Thyroid gland (tissue), 4 donors: Measurements from ENCODE around the gene CNPY2. TPM values are rescaled to one million over a fixed set of nuclear protein-coding genes. Genes with fewer than 3 reads are reported as not detected.

Experiments
- DNase-seq, 2 donors: peaks; one replicate each; pipeline ENCODE4 v3.0.0-alpha.2; 2019
- H3K27ac ChIP-seq, 3 donors: fragments of 200-600 bp; sonication (generic); 1 replicate in 2 of 3; 2 replicates in 1 of 3; pipeline ENCODE4 v1.5.1; 2016 to 2019; ENCODE audit warnings: mild to moderate bottlenecking in 1 of 3, moderate library complexity in 1 of 3
- H3K27me3 ChIP-seq: fragments of 200-600 bp; sonication (generic); one replicate; pipeline ENCODE4 v1.5.1; 2019
- H3K36me3 ChIP-seq, 2 donors: fragments of 200-600 bp; sonication (generic); one replicate each; pipeline ENCODE4 v1.5.1; 2016 to 2019
- H3K4me1 ChIP-seq, 2 donors: fragments of 200-600 bp; sonication (generic); one replicate each; pipeline ENCODE4 v1.5.1; 2017 to 2019
- H3K4me3 ChIP-seq, 3 donors: fragments of 200-600 bp; sonication (generic); replicated peaks in 1 of 3; 1 replicate in 2 of 3; 2 replicates in 1 of 3; pipeline ENCODE4 v1.5.1; 2016; ENCODE audit warnings: mild to moderate bottlenecking in 1 of 3
- H3K9me3 ChIP-seq: fragments of 200-600 bp; sonication (generic); one replicate; pipeline ENCODE4 v1.5.1; 2017
- POLR2A ChIP-seq, 2 donors: fragments of 450-650 bp; IDR thresholded peaks; one replicate each; pipeline ENCODE4 v1.6.1; 2017; ENCODE audit warnings: antibody characterized with exemption in 2 of 2, mild to moderate bottlenecking in 2 of 2, moderate library complexity in 1 of 2
- WGBS, 2 donors: methylation state at CpG; one replicate each; pipeline ENCODE4 v1.1.5; 2017; 5-methylcytosine and 5-hydroxymethylcytosine counted together
- intact Hi-C: fragments of 100-400 bp; cut with DNase I; formaldehyde crosslinking; loops from one replicate; pipeline ENCODE4 v1.15.1; 2023
- total RNA-seq, 4 donors: library from RNA; depleted of rRNA; stranded (reverse); fragments of >200 nt; gene quantifications; one replicate each; pipeline ENCODE4 v1.2.3, GENCODE V29; 2016
- TF ChIP-seq, protein P1 (sequence below), 6 experiments: fragments of 200-600 bp in 3 of 6; fragments of 450-650 bp in 3 of 6; sonication (generic) in 3 of 6; IDR thresholded peaks; one replicate each; pipeline ENCODE4 v1.5.1; 2016 to 2019; ENCODE audit warnings: antibody characterized with exemption in 6 of 6, mild to moderate bottlenecking in 2 of 6, inconsistent platforms in 1 of 6, moderate library complexity in 1 of 6

The CNPY2 gene
- total RNA-seq, 4 donors from 2014 or later = 107 to 129 (median 124) TPM

- Histone ChIP-seq H3K36me3 (peaks cover 0 to 4% of the 10 kb centered on the region in 2 donors), H3K4me1 (peaks cover 41 to 50% of the 10 kb centered on the region in 2 donors), H3K9me3 (no peaks in the 10 kb centered on the region), H3K4me3 (peak overlapping the region in 2 of 3 donors; percentile 70 to 86), H3K27ac (peak overlapping the region; percentile 90 to 97 (median 91)), H3K27me3 (no peaks in the 10 kb centered on the region)
- 36 to 41% methylated on average over 21 of the region's 21 CpGs for WGBS, 2 donors
- TF ChIP-seq POLR2A (IDR thresholded peaks at IDR 0.05) = no peak
- TF ChIP-seq, protein P1, sequence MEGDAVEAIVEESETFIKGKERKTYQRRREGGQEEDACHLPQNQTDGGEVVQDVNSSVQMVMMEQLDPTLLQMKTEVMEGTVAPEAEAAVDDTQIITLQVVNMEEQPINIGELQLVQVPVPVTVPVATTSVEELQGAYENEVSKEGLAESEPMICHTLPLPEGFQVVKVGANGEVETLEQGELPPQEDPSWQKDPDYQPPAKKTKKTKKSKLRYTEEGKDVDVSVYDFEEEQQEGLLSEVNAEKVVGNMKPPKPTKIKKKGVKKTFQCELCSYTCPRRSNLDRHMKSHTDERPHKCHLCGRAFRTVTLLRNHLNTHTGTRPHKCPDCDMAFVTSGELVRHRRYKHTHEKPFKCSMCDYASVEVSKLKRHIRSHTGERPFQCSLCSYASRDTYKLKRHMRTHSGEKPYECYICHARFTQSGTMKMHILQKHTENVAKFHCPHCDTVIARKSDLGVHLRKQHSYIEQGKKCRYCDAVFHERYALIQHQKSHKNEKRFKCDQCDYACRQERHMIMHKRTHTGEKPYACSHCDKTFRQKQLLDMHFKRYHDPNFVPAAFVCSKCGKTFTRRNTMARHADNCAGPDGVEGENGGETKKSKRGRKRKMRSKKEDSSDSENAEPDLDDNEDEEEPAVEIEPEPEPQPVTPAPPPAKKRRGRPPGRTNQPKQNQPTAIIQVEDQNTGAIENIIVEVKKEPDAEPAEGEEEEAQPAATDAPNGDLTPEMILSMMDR (IDR thresholded peaks at IDR 0.05) = no peak
- no peak for DNase-seq
- intact Hi-C loops = no loop called here
These were observed 14.9 kb downstream of the CNPY2 start for GRCh38 chr12:56300644-56301464.

DNA sequence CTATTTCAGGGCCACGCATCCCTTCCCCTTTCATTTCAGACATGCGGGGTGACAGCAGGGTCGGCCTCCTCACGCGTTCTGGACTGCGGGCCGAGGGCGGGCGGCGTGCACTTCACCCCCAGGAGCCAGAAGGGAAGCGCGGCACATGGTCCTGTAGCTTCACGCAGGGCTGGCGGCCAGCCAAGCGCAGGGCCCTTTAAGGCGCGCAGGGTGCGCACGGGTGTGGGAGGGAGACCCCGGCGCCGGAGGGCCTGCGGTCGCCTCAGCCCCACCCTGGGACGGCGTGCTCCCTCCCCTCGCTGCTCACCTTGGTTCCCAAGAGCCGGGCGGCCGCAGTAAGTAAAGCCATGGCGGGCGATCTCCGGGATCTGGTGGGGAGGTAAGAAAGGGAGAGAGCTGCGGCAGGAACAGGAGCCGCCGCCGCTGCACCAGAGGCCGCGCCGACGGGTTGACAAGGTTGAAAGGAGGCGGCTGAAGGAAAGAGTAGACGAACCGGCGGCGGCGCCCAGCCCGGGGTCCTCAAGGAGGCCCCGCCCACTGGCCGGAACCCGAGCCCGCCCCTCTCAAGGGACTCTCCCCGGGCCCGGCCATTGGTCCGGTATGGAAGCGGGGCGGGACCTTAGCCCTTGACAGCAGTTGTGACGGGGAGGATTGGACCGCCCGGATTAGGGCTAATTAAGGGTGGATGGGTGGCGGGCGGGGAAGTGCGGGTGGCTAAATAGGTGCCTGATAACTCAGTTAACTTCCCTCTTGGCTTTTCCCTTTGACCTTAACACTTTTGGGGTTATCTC lies 15.7 kb downstream of the CNPY2 start, which contains the start of gene CS:
CS (minus strand) TSS at position 478 of the 791 bp plus-strand sequence; CDS start at position 349, 129 bp downstream.
- WGBS, 2 donors = 1% methylated on average over 28 to 45 of the region's 63 CpGs
- intact Hi-C loops = loop anchor here (10.0 kb wide), 1 partner anchor 165 kb away; the partner anchor contains the start of gene SPRYD4
- H3K27ac ChIP-seq = peak within 1 kb of the TSS; percentile 90 to 97 (median 91)
- H3K4me1 ChIP-seq = peaks cover 41 to 50% of the 10 kb centered on the region in 2 donors
- H3K4me3 ChIP-seq = peak within 1 kb of the TSS; percentile 4 to 86 (median 77)
- TF ChIP-seq, protein P1 (IDR thresholded peaks at IDR 0.05) = peak in 1 of 6 experiments; percentile 24
- peak; percentile 60 to 81 for TF ChIP-seq POLR2A (IDR thresholded peaks at IDR 0.05)
- no peaks in the 10 kb centered on the region for H3K9me3 ChIP-seq
- H3K27me3 ChIP-seq = no peaks in the 10 kb centered on the region
- peaks cover 0 to under 1% of the 10 kb centered on the region in 2 donors for H3K36me3 ChIP-seq
- DNase-seq = peak; percentile 99 to 100

DNA sequence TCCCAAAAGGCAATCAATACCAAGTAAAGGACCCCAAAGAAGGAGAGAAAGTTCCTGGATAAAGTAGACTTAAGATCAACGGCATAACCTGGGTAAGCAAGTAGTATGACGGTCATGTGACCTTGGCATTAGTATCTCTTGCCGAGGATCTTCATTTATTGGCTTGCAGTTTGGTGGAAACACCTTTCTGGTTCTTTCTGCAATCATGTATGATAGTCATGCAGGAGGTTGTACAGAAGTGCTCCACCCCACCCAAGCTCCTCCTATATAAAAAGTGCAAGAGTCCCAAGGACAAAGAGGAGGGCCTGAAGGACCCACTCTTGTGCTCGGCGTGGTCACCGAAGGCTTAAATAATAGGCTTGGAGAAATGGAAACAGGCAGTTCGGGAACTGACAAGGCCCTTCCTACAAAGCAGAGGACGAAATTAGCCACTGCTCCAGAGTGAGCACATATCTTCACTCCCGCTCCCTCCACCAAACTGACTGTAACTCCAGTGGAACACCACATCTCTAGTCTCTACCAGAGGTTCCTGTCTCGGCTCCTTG lies 16.4 kb downstream of the CNPY2 start:
- Histone ChIP-seq H3K4me3 (peak overlapping the region; percentile 4 to 86 (median 77)), H3K36me3 (no peaks in the 10 kb centered on the region), H3K4me1 (peaks cover 41 to 50% of the 10 kb centered on the region in 2 donors), H3K27me3 (no peaks in the 10 kb centered on the region), H3K9me3 (no peaks in the 10 kb centered on the region), H3K27ac (peak overlapping the region; percentile 66 to 91 (median 72))
- peak in 1 of 2 donors; percentile 16 for DNase-seq
- TF ChIP-seq, protein P1 (IDR thresholded peaks at IDR 0.05) = no peak
- no peak for TF ChIP-seq POLR2A (IDR thresholded peaks at IDR 0.05)
- 1 to 2% methylated on average over 10 of the region's 10 CpGs for WGBS, 2 donors
- intact Hi-C loops = loop anchor here (10.0 kb wide), 1 partner anchor 165 kb away; the partner anchor contains the start of gene SPRYD4

DNA sequence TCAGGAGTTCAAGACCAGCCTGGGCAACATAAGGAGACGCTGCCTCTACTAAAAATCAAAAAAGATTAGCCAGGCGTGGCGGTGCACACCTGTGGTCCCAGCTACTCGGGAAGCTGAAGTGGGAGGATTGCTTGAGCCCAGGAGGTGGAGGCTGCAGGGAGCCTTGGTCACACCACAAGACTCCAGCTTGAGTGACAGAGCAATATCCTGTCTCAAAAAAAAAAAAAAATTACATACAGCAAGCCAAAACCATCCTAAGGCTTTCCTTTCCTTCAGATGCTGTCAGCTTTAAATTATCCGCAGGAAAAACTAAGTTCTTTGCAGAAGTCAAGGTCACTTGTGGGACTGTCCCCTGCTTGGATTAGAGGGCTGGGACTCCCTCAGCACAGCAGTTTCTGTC lies 17.0 kb downstream of the CNPY2 start:
- H3K36me3 ChIP-seq = no peaks in the 10 kb centered on the region
- no peak for TF ChIP-seq POLR2A (IDR thresholded peaks at IDR 0.05)
- TF ChIP-seq, protein P1 (IDR thresholded peaks at IDR 0.05) = no peak
- no peak overlapping the region for H3K27ac ChIP-seq
- no peaks in the 10 kb centered on the region for H3K9me3 ChIP-seq
- peak overlapping the region in 2 of 3 donors; percentile 77 to 86 for H3K4me3 ChIP-seq
- WGBS, 2 donors = 72 to 80% methylated on average over 5 of the region's 5 CpGs
- H3K27me3 ChIP-seq = no peaks in the 10 kb centered on the region
- no peak for DNase-seq
- H3K4me1 ChIP-seq = peaks cover 41 to 50% of the 10 kb centered on the region in 2 donors
- intact Hi-C loops = loop anchor here (10.0 kb wide), 1 partner anchor 166 kb away; the partner anchor contains the start of gene SPRYD4
